Measurements from ENCODE around the gene CHGA. TPM values are rescaled to one million over a fixed set of nuclear protein-coding genes. Genes with fewer than 3 reads are reported as not detected.

CHGA gene
- polyA plus RNA-seq, 1 donor from 2014 or later: 131 TPM

- Histone ChIP-seq H3F3A (ENCODE audit: insufficient read depth, low read length, poor library complexity, severe bottlenecking) (no peaks in the 10 kb centered on the region), H4K20me1 (ENCODE audit: insufficient read depth) (no peaks in the 10 kb centered on the region), H3K9ac (ENCODE audit: low read length) (no peak overlapping the region), H3K27ac (ENCODE audit: low read length) (no peak overlapping the region), H3K9me2 (ENCODE audit: insufficient read depth, low read length) (no peaks in the 10 kb centered on the region), H3K79me2 (replicated peaks; ENCODE audit: insufficient read depth, low read length) (no peaks in the 10 kb centered on the region), H3K27me3 (ENCODE audit: insufficient read depth, low read depth, low read length) (no peaks in the 10 kb centered on the region), H3K9me3 (ENCODE audit: low read length) (no peaks in the 10 kb centered on the region), H3K4me3 (ENCODE audit: low read length) (no peak overlapping the region), H2AFZ (ENCODE audit: low read depth, low read length) (no peak overlapping the region), H3K4me2 (ENCODE audit: low read length) (no peak overlapping the region), H3K36me3 (ENCODE audit: insufficient read depth, low read length) (peaks cover 5% of the 10 kb centered on the region)
- no peak for TF ChIP-seq POLR2AphosphoS5 (IDR thresholded peaks at IDR 0.05)
- TF ChIP-seq CTCF (IDR thresholded peaks at IDR 0.05; ENCODE audit: poor library complexity, severe bottlenecking): no peak
- no peak for TF ChIP-seq TAF1 (IDR thresholded peaks at IDR 0.05; ENCODE audit: low read depth)
- TF ChIP-seq, protein P1, sequence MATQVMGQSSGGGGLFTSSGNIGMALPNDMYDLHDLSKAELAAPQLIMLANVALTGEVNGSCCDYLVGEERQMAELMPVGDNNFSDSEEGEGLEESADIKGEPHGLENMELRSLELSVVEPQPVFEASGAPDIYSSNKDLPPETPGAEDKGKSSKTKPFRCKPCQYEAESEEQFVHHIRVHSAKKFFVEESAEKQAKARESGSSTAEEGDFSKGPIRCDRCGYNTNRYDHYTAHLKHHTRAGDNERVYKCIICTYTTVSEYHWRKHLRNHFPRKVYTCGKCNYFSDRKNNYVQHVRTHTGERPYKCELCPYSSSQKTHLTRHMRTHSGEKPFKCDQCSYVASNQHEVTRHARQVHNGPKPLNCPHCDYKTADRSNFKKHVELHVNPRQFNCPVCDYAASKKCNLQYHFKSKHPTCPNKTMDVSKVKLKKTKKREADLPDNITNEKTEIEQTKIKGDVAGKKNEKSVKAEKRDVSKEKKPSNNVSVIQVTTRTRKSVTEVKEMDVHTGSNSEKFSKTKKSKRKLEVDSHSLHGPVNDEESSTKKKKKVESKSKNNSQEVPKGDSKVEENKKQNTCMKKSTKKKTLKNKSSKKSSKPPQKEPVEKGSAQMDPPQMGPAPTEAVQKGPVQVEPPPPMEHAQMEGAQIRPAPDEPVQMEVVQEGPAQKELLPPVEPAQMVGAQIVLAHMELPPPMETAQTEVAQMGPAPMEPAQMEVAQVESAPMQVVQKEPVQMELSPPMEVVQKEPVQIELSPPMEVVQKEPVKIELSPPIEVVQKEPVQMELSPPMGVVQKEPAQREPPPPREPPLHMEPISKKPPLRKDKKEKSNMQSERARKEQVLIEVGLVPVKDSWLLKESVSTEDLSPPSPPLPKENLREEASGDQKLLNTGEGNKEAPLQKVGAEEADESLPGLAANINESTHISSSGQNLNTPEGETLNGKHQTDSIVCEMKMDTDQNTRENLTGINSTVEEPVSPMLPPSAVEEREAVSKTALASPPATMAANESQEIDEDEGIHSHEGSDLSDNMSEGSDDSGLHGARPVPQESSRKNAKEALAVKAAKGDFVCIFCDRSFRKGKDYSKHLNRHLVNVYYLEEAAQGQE (IDR thresholded peaks at IDR 0.05; ENCODE audit: borderline replicate concordance): no peak
- TF ChIP-seq MXI1 (conservative IDR thresholded peaks at IDR 0.05; ENCODE audit: poor library complexity, severe bottlenecking): no peak
Measured at GRCh38 chr14:92958373-92959188, 35.6 kb downstream of the CHGA start.

GRCh38 chr14:92959189-92959531 is 36.2 kb downstream of the CHGA start:
- Histone ChIP-seq H3K4me2 (ENCODE audit: low read length) (no peak overlapping the region), H2AFZ (ENCODE audit: low read depth, low read length) (no peak overlapping the region), H3K36me3 (ENCODE audit: insufficient read depth, low read length) (peaks cover 5% of the 10 kb centered on the region), H3K27ac (ENCODE audit: low read length) (no peak overlapping the region), H3K9me2 (ENCODE audit: insufficient read depth, low read length) (no peaks in the 10 kb centered on the region), H3K4me3 (ENCODE audit: low read length) (no peak overlapping the region), H3F3A (ENCODE audit: insufficient read depth, low read length, poor library complexity, severe bottlenecking) (no peaks in the 10 kb centered on the region), H3K27me3 (ENCODE audit: insufficient read depth, low read depth, low read length) (no peaks in the 10 kb centered on the region), H3K9ac (ENCODE audit: low read length) (no peak overlapping the region), H3K79me2 (replicated peaks; ENCODE audit: insufficient read depth, low read length) (no peaks in the 10 kb centered on the region), H3K9me3 (ENCODE audit: low read length) (no peaks in the 10 kb centered on the region), H4K20me1 (ENCODE audit: insufficient read depth) (no peaks in the 10 kb centered on the region)
- TF ChIP-seq MXI1 (conservative IDR thresholded peaks at IDR 0.05; ENCODE audit: poor library complexity, severe bottlenecking) (no peak), CTCF (IDR thresholded peaks at IDR 0.05; ENCODE audit: poor library complexity, severe bottlenecking) (no peak), EP300 (conservative IDR thresholded peaks at IDR 0.05; ENCODE audit: poor library complexity, severe bottlenecking) (no peak), RAD21 (conservative IDR thresholded peaks at IDR 0.05) (no peak), EZH2 (IDR thresholded peaks at IDR 0.05; ENCODE audit: borderline replicate concordance, insufficient read depth, low read length, poor library complexity, severe bottlenecking) (no peak), TAF1 (IDR thresholded peaks at IDR 0.05; ENCODE audit: low read depth) (no peak), SMC3 (conservative IDR thresholded peaks at IDR 0.05; ENCODE audit: poor library complexity) (no peak), POLR2AphosphoS5 (IDR thresholded peaks at IDR 0.05) (no peak)
- TF ChIP-seq, protein P1 (IDR thresholded peaks at IDR 0.05; ENCODE audit: borderline replicate concordance): no peak

Measured in neural cell (in vitro differentiated cells).